ENCODE data around the gene RRP9.

DNA sequence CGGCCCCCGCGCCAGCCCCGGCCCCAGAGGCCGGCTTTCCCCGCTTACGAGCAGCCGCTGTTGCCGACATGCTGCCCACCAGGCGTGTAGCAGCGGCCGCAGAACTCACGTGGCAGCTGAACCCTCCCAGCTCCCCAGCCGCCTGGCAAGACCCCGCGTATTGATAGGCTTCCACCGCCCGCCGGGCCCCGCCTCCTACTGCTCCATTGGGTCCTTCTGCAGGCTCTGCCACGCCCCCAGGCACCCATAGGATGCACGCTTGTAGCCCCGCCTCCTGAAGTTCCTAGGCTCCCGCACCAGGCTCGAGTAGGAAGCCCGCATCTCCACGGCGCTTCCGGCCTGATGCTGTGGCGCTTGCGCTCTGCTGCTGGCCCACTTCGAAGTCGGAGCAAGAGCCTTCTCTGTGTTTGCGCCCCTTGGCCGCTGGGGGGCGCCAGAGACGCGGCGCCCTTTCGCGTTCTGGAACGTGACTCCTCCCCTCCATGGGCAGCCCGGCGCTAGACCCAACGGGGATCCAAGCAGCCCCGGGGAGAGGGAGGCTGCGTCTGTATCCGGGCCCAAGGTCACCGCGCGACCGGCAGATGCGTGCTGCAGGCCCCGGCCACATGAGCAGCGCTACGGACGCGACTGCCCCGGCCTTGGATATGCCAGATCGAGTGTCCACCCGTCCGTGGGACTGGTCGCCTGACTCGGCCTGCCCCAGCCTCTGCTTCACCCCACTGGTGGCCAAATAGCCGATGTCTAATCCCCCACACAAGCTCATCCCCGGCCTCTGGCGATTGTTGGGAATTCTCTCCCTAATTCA lies at the start of gene RRP9, which contains the start of gene PARP3:
- TF ChIP-seq YY1 (IDR thresholded peaks at IDR 0.05; ENCODE audit: insufficient read depth, insufficient read length) (no peak), ZNF274 (IDR thresholded peaks at IDR 0.05; ENCODE audit: low read depth, low read length) (no peak)

Measured in NT2/D1 (cell line).